Loucy (cell line): ENCODE data around the gene FGF5.

Experiments used
- H2AFZ ChIP-seq: fragments of 200-600 bp; sonication (generic); 2 replicates; pipeline ENCODE4 v1.6.0; 2016; ENCODE audit warnings: antibody characterized with exemption, mild to moderate bottlenecking, low read length, moderate library complexity
- H3F3A ChIP-seq: fragments of 200-600 bp; 2 replicates; pipeline ENCODE4 v1.6.0; 2016; ENCODE audit warnings: antibody characterized with exemption, low read depth, mild to moderate bottlenecking
- H3K27me3 ChIP-seq: fragments of 200-600 bp; sonication (generic); 2 replicates; pipeline ENCODE4 v1.6.1; 2014; ENCODE audit warnings: low read length, mild to moderate bottlenecking; ENCODE audit not compliant: insufficient read depth, poor library complexity, severe bottlenecking
- H3K36me3 ChIP-seq: fragments of 200-600 bp; sonication (generic); 2 replicates; pipeline ENCODE4 v1.6.1; 2016; ENCODE audit warnings: low read length; ENCODE audit not compliant: insufficient read depth
- H3K4me1 ChIP-seq: fragments of 200-600 bp; sonication (generic); 2 replicates; pipeline ENCODE4 v1.5.1; 2014; ENCODE audit warnings: low read length, mild to moderate bottlenecking; ENCODE audit not compliant: insufficient read depth, poor library complexity, severe bottlenecking
- H3K4me2 ChIP-seq: fragments of 200-600 bp; sonication (generic); 2 replicates; pipeline ENCODE4 v1.6.0; 2014; ENCODE audit warnings: antibody characterized with exemption, low read length, low read depth, mild to moderate bottlenecking; ENCODE audit not compliant: poor library complexity, severe bottlenecking
- H3K4me3 ChIP-seq: fragments of 200-600 bp; sonication (generic); 2 replicates; pipeline ENCODE4 v1.5.1; 2014; ENCODE audit warnings: low read length, mild to moderate bottlenecking, mixed read lengths; ENCODE audit not compliant: poor library complexity, severe bottlenecking
- H3K79me2 ChIP-seq: fragments of 200-600 bp; sonication (generic); 2 replicates; pipeline ENCODE4 v1.6.1; 2014; ENCODE audit warnings: low read length; ENCODE audit not compliant: insufficient read depth
- H3K9ac ChIP-seq: fragments of 200-600 bp; sonication (generic); 2 replicates; pipeline ENCODE4 v1.6.0; 2014; ENCODE audit warnings: mild to moderate bottlenecking, low read depth, low read length, moderate library complexity; ENCODE audit not compliant: poor library complexity, severe bottlenecking
- H3K9me2 ChIP-seq: fragments of 200-600 bp; sonication (generic); replicated peaks from 2 replicates; pipeline ENCODE4 v1.6.1; 2016; ENCODE audit warnings: low read depth, low read length, mixed read lengths
- H3K9me3 ChIP-seq: fragments of 200-600 bp; sonication (generic); 2 replicates; pipeline ENCODE4 v1.6.1; 2014; ENCODE audit warnings: mild to moderate bottlenecking, antibody characterized with exemption, low read length, low read depth; ENCODE audit not compliant: insufficient read depth
- H4K20me1 ChIP-seq: fragments of 200-600 bp; sonication (generic); 2 replicates; pipeline ENCODE4 v1.6.0; 2014; ENCODE audit warnings: antibody characterized with exemption, low read length, mild to moderate bottlenecking; ENCODE audit not compliant: insufficient read depth, poor library complexity, severe bottlenecking
- EZH2phosphoT487 ChIP-seq: fragments of 200-600 bp; IDR thresholded peaks from 2 replicates; pipeline ENCODE4 v1.6.1; 2018; ENCODE audit warnings: antibody characterized with exemption, mild to moderate bottlenecking, moderate library complexity, borderline replicate concordance
- TF ChIP-seq, protein P1 (sequence below): fragments of 200-600 bp; sonication (generic); conservative IDR thresholded peaks from 2 replicates; pipeline ENCODE4 v1.5.1; 2014; ENCODE audit warnings: mild to moderate bottlenecking, antibody characterized with exemption, low read length

Gene FGF5

DNA sequence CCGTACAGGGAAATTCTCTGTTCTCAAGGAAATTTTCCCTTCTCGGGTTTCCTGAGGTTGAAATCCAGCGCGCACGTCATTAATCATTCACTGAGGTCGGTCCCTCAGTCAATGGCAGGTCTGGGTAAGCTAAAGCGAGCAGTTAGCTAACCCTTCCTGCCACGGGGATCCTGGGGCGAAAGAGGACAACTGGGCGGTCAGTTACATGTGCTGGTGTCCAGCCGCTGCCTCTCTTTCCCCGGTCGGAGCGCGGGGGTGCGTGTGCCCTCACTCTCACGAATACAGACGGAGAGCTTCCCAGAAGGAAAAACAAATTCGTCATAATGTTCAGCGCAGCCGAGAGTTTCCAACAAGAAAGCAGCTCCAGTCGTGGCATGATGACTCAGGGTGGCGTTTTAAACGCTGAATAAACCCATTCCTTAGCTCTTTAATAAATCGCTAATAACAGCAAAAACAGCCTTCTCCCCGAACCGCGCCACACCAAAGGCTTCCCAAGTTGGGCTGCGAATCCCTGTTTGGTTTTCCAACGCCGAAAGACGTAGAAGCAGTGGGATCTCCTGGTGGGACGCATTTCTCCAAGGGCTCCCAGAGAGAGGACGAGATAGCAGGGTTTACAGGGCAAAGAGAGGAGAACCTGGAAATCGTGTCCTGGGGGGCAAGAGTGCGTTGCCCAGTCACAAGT is 752 bp upstream of the FGF5 start:
- no peaks in the 10 kb centered on the region for H3K9me3 ChIP-seq
- no peaks in the 10 kb centered on the region for H3K4me1 ChIP-seq
- H4K20me1 ChIP-seq, result no peaks in the 10 kb centered on the region
- H3K4me2 ChIP-seq, result no peak overlapping the region
- no peak overlapping the region for H2AFZ ChIP-seq
- peaks cover 6% of the 10 kb centered on the region for H3K27me3 ChIP-seq
- no peaks in the 10 kb centered on the region for H3K9me2 ChIP-seq
- H3K9ac ChIP-seq, result no peak overlapping the region
- H3K4me3 ChIP-seq, result no peak overlapping the region
- no peaks in the 10 kb centered on the region for H3F3A ChIP-seq
- TF ChIP-seq, protein P1, sequence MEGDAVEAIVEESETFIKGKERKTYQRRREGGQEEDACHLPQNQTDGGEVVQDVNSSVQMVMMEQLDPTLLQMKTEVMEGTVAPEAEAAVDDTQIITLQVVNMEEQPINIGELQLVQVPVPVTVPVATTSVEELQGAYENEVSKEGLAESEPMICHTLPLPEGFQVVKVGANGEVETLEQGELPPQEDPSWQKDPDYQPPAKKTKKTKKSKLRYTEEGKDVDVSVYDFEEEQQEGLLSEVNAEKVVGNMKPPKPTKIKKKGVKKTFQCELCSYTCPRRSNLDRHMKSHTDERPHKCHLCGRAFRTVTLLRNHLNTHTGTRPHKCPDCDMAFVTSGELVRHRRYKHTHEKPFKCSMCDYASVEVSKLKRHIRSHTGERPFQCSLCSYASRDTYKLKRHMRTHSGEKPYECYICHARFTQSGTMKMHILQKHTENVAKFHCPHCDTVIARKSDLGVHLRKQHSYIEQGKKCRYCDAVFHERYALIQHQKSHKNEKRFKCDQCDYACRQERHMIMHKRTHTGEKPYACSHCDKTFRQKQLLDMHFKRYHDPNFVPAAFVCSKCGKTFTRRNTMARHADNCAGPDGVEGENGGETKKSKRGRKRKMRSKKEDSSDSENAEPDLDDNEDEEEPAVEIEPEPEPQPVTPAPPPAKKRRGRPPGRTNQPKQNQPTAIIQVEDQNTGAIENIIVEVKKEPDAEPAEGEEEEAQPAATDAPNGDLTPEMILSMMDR, result no peak
- no peak for TF ChIP-seq EZH2phosphoT487
- H3K36me3 ChIP-seq, result no peaks in the 10 kb centered on the region
- no peaks in the 10 kb centered on the region for H3K79me2 ChIP-seq

DNA sequence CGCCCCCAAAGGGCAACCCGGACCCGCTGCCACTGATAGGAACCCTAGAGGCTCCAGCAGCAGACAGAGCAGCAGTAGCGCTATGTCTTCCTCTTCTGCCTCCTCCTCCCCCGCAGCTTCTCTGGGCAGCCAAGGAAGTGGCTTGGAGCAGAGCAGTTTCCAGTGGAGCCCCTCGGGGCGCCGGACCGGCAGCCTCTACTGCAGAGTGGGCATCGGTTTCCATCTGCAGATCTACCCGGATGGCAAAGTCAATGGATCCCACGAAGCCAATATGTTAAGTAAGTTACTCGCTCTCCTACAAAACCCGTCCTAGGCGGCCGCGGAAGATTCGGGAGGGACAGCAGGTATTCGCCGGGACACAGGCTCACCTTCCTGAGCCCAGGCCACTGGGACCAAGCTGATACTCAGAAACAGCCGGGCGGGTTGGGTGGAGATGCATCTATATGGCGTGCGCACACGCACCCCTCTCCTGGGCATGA is 477 bp downstream of the FGF5 start:
- Histone ChIP-seq H2AFZ (no peak overlapping the region), H3K79me2 (no peaks in the 10 kb centered on the region), H3K4me1 (no peaks in the 10 kb centered on the region), H3K4me2 (peak overlapping the region; percentile 33), H3K4me3 (no peak overlapping the region), H3K36me3 (no peaks in the 10 kb centered on the region), H3F3A (no peaks in the 10 kb centered on the region), H3K9me3 (no peaks in the 10 kb centered on the region), H3K27me3 (peaks cover 6% of the 10 kb centered on the region), H3K9ac (no peak overlapping the region), H4K20me1 (no peaks in the 10 kb centered on the region), H3K9me2 (no peaks in the 10 kb centered on the region)
- no peak for TF ChIP-seq EZH2phosphoT487
- TF ChIP-seq, protein P1, result no peak

DNA sequence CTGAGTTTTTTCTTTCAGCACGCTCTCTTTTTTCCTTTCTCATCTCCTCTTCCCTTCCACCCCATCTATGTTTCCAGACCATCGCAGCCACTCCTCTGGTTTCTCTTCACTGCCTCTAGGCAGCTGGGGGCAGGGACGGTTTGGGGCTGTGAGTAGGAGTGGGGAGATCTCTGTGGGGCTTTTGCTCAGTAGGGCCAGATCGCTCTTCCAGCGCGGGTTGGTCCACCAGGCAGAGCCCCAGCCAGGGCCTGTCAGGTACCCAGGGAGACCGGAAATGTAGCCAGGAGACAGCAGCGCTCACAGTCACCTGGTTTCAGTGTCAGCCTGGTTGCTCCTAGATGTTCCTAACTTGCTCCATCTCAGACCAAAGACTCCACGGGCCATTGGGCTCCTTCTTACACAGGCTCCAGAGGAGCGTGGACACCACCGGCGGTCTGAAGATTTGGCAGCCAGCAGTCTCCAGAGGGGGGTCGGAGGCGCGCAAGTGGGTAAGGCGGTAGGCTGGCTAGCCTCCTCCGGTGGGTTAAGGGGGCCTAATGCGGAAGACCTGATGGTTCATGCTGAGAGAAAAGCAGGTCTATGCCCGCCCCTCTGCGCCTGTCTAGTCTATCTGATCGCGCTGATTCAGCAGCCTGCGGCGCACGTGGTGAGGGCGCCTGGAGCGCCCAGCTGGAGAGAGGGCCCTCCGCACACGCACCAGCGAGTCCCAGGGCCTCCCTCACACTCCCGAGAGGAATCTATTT is 1.8 kb downstream of the FGF5 start:
- H3K4me1 ChIP-seq, result no peaks in the 10 kb centered on the region
- H3K9me2 ChIP-seq, result no peaks in the 10 kb centered on the region
- no peak overlapping the region for H3K4me3 ChIP-seq
- H3K9me3 ChIP-seq, result no peaks in the 10 kb centered on the region
- TF ChIP-seq, protein P1, result no peak
- TF ChIP-seq EZH2phosphoT487, result no peak
- no peak overlapping the region for H3K4me2 ChIP-seq
- no peak overlapping the region for H3K9ac ChIP-seq
- peaks cover 6% of the 10 kb centered on the region for H3K27me3 ChIP-seq
- H3F3A ChIP-seq, result no peaks in the 10 kb centered on the region
- no peaks in the 10 kb centered on the region for H3K79me2 ChIP-seq
- H3K36me3 ChIP-seq, result no peaks in the 10 kb centered on the region
- no peak overlapping the region for H2AFZ ChIP-seq
- no peaks in the 10 kb centered on the region for H4K20me1 ChIP-seq
